Measurements from ENCODE around the gene HDAC4. TPM values are rescaled to one million over a fixed set of nuclear protein-coding genes. Genes with fewer than 3 reads are reported as not detected.

HDAC4 gene
- total RNA-seq, 4 donors from 2014 or later: 51.4 to 107 (median 70.8) TPM

DNA sequence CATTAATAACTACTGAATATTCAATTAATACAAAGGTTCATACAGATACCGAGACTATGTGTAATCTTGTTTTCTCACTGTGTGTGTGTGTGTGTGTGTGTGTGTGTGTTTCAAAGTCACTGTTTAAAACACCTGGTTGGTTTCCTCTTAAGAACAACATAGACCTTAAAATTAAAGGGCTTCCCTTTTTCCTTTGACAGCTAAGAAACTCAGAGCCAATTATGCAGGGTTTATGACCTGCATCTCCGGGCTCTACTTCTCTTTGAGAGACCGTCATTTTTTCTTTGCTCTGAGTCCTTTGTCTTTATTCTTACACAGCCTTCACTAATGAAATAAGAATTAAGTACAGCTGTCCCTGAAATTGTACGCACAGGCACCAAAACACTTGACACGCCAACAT lies 145.6 kb downstream of the HDAC4 start:
- Histone ChIP-seq H3K27ac (no peak overlapping the region), H3K4me3 (no peak overlapping the region), H3K9me3 (no peaks in the 10 kb centered on the region), H3K4me1 (peaks cover 36% of the 10 kb centered on the region), H3K36me3 (no peaks in the 10 kb centered on the region), H3K27me3 (no peaks in the 10 kb centered on the region)
- TF ChIP-seq POLR2AphosphoS5 (IDR thresholded peaks at IDR 0.05): no peak
- TF ChIP-seq, protein P1, sequence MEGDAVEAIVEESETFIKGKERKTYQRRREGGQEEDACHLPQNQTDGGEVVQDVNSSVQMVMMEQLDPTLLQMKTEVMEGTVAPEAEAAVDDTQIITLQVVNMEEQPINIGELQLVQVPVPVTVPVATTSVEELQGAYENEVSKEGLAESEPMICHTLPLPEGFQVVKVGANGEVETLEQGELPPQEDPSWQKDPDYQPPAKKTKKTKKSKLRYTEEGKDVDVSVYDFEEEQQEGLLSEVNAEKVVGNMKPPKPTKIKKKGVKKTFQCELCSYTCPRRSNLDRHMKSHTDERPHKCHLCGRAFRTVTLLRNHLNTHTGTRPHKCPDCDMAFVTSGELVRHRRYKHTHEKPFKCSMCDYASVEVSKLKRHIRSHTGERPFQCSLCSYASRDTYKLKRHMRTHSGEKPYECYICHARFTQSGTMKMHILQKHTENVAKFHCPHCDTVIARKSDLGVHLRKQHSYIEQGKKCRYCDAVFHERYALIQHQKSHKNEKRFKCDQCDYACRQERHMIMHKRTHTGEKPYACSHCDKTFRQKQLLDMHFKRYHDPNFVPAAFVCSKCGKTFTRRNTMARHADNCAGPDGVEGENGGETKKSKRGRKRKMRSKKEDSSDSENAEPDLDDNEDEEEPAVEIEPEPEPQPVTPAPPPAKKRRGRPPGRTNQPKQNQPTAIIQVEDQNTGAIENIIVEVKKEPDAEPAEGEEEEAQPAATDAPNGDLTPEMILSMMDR (IDR thresholded peaks at IDR 0.05): no peak
- no peak for TF ChIP-seq POLR2A (IDR thresholded peaks at IDR 0.05)
- no peak for TF ChIP-seq EP300 (IDR thresholded peaks at IDR 0.05)
- WGBS: 78% methylated on average over 5 of the region's 5 CpGs
- DNase-seq (ENCODE audit: low spot score in 2 of 2): no peak

DNA sequence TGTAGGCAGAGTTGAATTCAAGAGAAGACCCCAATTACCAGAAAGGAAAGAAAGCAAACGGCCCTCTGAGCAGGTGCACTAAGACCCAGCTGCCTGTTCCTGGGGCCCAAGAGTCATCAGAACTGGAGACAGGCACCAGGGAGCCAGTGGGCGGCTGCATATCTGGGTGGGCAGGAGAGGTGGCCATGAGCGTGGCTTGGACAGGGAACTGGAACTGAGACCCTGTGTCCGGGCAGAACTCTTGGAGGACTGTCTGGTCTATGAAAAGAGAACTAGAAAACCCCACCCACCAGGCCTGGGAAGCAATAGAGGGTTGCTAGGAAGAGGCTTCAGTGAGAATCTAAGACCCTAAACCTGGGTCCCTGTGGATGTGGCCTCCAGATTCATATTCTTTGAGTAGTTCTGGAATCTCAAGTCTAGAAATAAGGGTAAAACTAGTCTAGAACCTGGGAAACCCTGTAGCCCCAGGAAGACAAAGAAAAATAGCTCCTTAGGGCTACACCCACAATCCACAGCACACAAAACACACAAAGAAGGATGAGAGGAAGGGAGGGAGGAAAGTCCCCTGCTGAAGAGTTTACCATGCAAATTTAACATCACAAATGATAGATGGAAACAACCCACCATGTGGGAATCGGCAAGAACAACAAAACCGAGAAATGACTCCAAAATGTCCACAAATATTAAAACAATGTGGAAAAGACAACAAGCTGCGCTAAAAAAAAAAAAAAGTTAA lies 147.0 kb downstream of the HDAC4 start:
- H3K27me3 ChIP-seq: no peaks in the 10 kb centered on the region
- peak overlapping the region; percentile 19 for H3K27ac ChIP-seq
- 82% methylated on average over 7 of the region's 7 CpGs for WGBS
- H3K4me3 ChIP-seq: no peak overlapping the region
- no peak for TF ChIP-seq EP300 (IDR thresholded peaks at IDR 0.05)
- TF ChIP-seq POLR2A (IDR thresholded peaks at IDR 0.05): no peak
- TF ChIP-seq, protein P1 (IDR thresholded peaks at IDR 0.05): no peak
- TF ChIP-seq POLR2AphosphoS5 (IDR thresholded peaks at IDR 0.05): no peak
- no peaks in the 10 kb centered on the region for H3K9me3 ChIP-seq
- no peaks in the 10 kb centered on the region for H3K36me3 ChIP-seq
- DNase-seq (ENCODE audit: low spot score in 2 of 2): peak; percentile 64 to 76
- H3K4me1 ChIP-seq: peaks cover 41% of the 10 kb centered on the region

DNA sequence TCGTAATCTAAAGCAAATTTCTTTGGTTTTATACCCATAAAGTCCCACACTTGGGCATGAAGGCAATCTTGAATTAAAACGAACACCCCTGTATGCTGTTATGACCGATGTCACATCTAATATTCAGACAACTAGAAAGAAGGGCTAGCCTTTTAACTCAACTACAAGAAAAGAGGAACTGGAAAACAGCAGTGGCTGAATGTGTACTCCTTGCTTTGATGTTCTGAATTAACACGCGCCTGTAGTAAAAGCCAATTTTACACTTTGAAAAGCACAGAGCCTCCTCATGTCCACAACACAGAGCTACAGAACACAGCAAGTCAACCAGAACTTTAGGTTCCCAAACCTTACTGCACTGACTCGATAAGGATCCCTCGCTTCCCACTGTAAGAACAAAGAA lies 147.6 kb downstream of the HDAC4 start:
- no peak overlapping the region for H3K4me3 ChIP-seq
- TF ChIP-seq EP300 (IDR thresholded peaks at IDR 0.05): no peak
- no peak for TF ChIP-seq POLR2AphosphoS5 (IDR thresholded peaks at IDR 0.05)
- TF ChIP-seq POLR2A (IDR thresholded peaks at IDR 0.05): no peak
- TF ChIP-seq, protein P1 (IDR thresholded peaks at IDR 0.05): no peak
- no peaks in the 10 kb centered on the region for H3K27me3 ChIP-seq
- H3K27ac ChIP-seq: peak overlapping the region; percentile 19
- 70% methylated on average over 7 of the region's 7 CpGs for WGBS
- H3K9me3 ChIP-seq: no peaks in the 10 kb centered on the region
- H3K36me3 ChIP-seq: no peaks in the 10 kb centered on the region
- H3K4me1 ChIP-seq: peaks cover 41% of the 10 kb centered on the region
- no peak for DNase-seq (ENCODE audit: low spot score in 2 of 2)

DNA sequence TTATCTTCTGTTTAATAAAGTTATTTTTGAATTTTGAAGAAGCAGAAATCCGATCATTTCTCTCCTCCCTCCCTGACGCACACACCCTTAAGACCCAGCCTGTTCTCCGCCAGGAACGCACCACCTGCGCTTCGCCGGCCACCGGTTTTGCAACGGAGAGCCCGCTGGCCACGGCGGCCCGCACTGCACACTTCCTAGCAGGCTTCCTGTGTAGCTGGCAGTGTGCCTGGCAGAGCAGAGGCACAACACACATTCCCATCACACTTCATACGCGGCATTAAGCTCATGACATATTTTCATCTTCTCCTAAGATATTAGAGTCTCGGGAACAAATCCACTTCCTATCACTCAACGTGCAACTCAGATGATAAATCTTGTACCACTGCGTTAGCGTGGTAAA lies 148.0 kb downstream of the HDAC4 start:
- no peak for TF ChIP-seq POLR2A (IDR thresholded peaks at IDR 0.05)
- no peak for TF ChIP-seq POLR2AphosphoS5 (IDR thresholded peaks at IDR 0.05)
- TF ChIP-seq, protein P1 (IDR thresholded peaks at IDR 0.05): no peak
- no peak for TF ChIP-seq EP300 (IDR thresholded peaks at IDR 0.05)
- Histone ChIP-seq H3K9me3 (no peaks in the 10 kb centered on the region), H3K27me3 (no peaks in the 10 kb centered on the region), H3K27ac (peak overlapping the region; percentile 19), H3K36me3 (no peaks in the 10 kb centered on the region), H3K4me1 (peaks cover 41% of the 10 kb centered on the region), H3K4me3 (no peak overlapping the region)
- whole genome bisulfite sequencing: 60% methylated on average over 19 of the region's 19 CpGs
- peak; percentile 86 to 87 for DNase-seq (ENCODE audit: low spot score in 2 of 2)

GRCh38 chr2:239252393-239252792 lies 148.4 kb downstream of the HDAC4 start:
- Histone ChIP-seq H3K4me3 (no peak overlapping the region), H3K27ac (peak overlapping the region; percentile 15), H3K4me1 (peaks cover 40% of the 10 kb centered on the region), H3K27me3 (no peaks in the 10 kb centered on the region), H3K9me3 (no peaks in the 10 kb centered on the region), H3K36me3 (no peaks in the 10 kb centered on the region)
- DNase-seq (ENCODE audit: low spot score in 2 of 2): peak in 1 of 2 donors; percentile 20
- WGBS: 80% methylated on average over 8 of the region's 8 CpGs
- TF ChIP-seq, protein P1 (IDR thresholded peaks at IDR 0.05): no peak
- no peak for TF ChIP-seq POLR2AphosphoS5 (IDR thresholded peaks at IDR 0.05)
- TF ChIP-seq POLR2A (IDR thresholded peaks at IDR 0.05): no peak
